HG03558 (cell line): ENCODE data around the gene MTMR2.

Experiments
- ATAC-seq: cut with Tn5 transposase; IDR thresholded peaks from one replicate; pipeline ENCODE4 v1.9.1; 2021; ENCODE audit warnings: moderate number of reproducible peaks; ENCODE audit not compliant: unreplicated experiment; ENCODE audit errors: extremely low read depth

Gene MTMR2

GRCh38 chr11:95923728-95924413 lies at the start of gene MTMR2:
Gene MTMR2 (minus strand): TSS chr11:95924107. CDS start chr11:95923954, 153 bp downstream.
- peak; percentile 95 for ATAC-seq

GRCh38 chr11:95972060-95972459 lies 48.2 kb upstream of the MTMR2 start:
- no peak for ATAC-seq

- ATAC-seq, result no peak
Measured at GRCh38 chr11:95968585-95968984, 44.7 kb upstream of the MTMR2 start.

- no peak for ATAC-seq
Measured at GRCh38 chr11:95964281-95964680, 40.4 kb upstream of the MTMR2 start.

GRCh38 chr11:95961758-95962157 lies 37.9 kb upstream of the MTMR2 start:
- no peak for ATAC-seq

- ATAC-seq, result no peak
Measured at GRCh38 chr11:95950905-95951304, 27.0 kb upstream of the MTMR2 start.

- ATAC-seq, result no peak
Measured at GRCh38 chr11:95948637-95949036, 24.7 kb upstream of the MTMR2 start.

GRCh38 chr11:95944623-95945022 lies 20.7 kb upstream of the MTMR2 start:
- ATAC-seq, result no peak

- ATAC-seq, result no peak
Measured at GRCh38 chr11:95943546-95943945, 19.6 kb upstream of the MTMR2 start.

GRCh38 chr11:95939091-95939490 lies 15.2 kb upstream of the MTMR2 start:
- no peak for ATAC-seq

- no peak for ATAC-seq
Measured at GRCh38 chr11:95937358-95937757, 13.5 kb upstream of the MTMR2 start.

GRCh38 chr11:95933594-95933993 lies 9.7 kb upstream of the MTMR2 start:
- no peak for ATAC-seq

- no peak for ATAC-seq
Measured at GRCh38 chr11:95931916-95932315, 8.0 kb upstream of the MTMR2 start.

GRCh38 chr11:95930948-95931347 lies 7.0 kb upstream of the MTMR2 start:
- no peak for ATAC-seq

GRCh38 chr11:95926726-95927125 lies 2.8 kb upstream of the MTMR2 start:
- no peak for ATAC-seq

GRCh38 chr11:95925011-95925410 lies 1.1 kb upstream of the MTMR2 start:
- no peak for ATAC-seq

- no peak for ATAC-seq
Measured at GRCh38 chr11:95924414-95924760, 480 bp upstream of the MTMR2 start.

- no peak for ATAC-seq
Measured at GRCh38 chr11:95923439-95923727, 524 bp downstream of the MTMR2 start.

GRCh38 chr11:95922536-95923438 lies 1.1 kb downstream of the MTMR2 start:
- ATAC-seq, result no peak

GRCh38 chr11:95922099-95922498 lies 1.8 kb downstream of the MTMR2 start:
- no peak for ATAC-seq

- no peak for ATAC-seq
Measured at GRCh38 chr11:95920460-95921105, 3.3 kb downstream of the MTMR2 start.
